ENCODE results near the gene TARS3.
A peak's percentile ranks its signal among the peaks of the same experiment; 100 is the strongest.

Gene TARS3

GRCh38 chr15:101651554-101652097 lies 72.6 kb downstream of the TARS3 start:
- peak; percentile 24; the same call in 1 of the 2 replicates for TF ChIP-seq SIN3A (IDR thresholded peaks at IDR 0.05; ENCODE audit: borderline replicate concordance, insufficient read depth, low read length)
- no peak for TF ChIP-seq TAF1 (IDR thresholded peaks at IDR 0.05; ENCODE audit: borderline replicate concordance, insufficient read depth, low read length)

GRCh38 chr15:101650145-101650544 lies 74.1 kb downstream of the TARS3 start:
- no peak for TF ChIP-seq FOXP2 (optimal IDR thresholded peaks at IDR 0.05; ENCODE audit: borderline replicate concordance, extremely low read depth, extremely low read length, insufficient read depth)
- no peak for TF ChIP-seq TAF1 (IDR thresholded peaks at IDR 0.05; ENCODE audit: borderline replicate concordance, insufficient read depth, low read length)
- TF ChIP-seq SIN3A (IDR thresholded peaks at IDR 0.05; ENCODE audit: borderline replicate concordance, insufficient read depth, low read length): no peak
- no peak for TF ChIP-seq POLR2AphosphoS5 (IDR thresholded peaks at IDR 0.05; ENCODE audit: low read depth, low read length)
- TF ChIP-seq REST (IDR thresholded peaks at IDR 0.05; ENCODE audit: insufficient read depth in 1 of 2, low read depth in 2 of 2, low read length in 2 of 2): no peak

GRCh38 chr15:101648356-101648755 lies 75.9 kb downstream of the TARS3 start:
- no peak for TF ChIP-seq FOXP2 (optimal IDR thresholded peaks at IDR 0.05; ENCODE audit: borderline replicate concordance, extremely low read depth, extremely low read length, insufficient read depth)
- no peak for TF ChIP-seq REST (IDR thresholded peaks at IDR 0.05; ENCODE audit: insufficient read depth in 1 of 2, low read depth in 2 of 2, low read length in 2 of 2)
- TF ChIP-seq SIN3A (IDR thresholded peaks at IDR 0.05; ENCODE audit: borderline replicate concordance, insufficient read depth, low read length): no peak
- TF ChIP-seq POLR2AphosphoS5 (IDR thresholded peaks at IDR 0.05; ENCODE audit: low read depth, low read length): no peak
- TF ChIP-seq TAF1 (IDR thresholded peaks at IDR 0.05; ENCODE audit: borderline replicate concordance, insufficient read depth, low read length): no peak

GRCh38 chr15:101647251-101647650 lies 77.0 kb downstream of the TARS3 start:
- TF ChIP-seq REST (IDR thresholded peaks at IDR 0.05; ENCODE audit: insufficient read depth in 1 of 2, low read depth in 2 of 2, low read length in 2 of 2): no peak
- no peak for TF ChIP-seq FOXP2 (optimal IDR thresholded peaks at IDR 0.05; ENCODE audit: borderline replicate concordance, extremely low read depth, extremely low read length, insufficient read depth)
- no peak for TF ChIP-seq TAF1 (IDR thresholded peaks at IDR 0.05; ENCODE audit: borderline replicate concordance, insufficient read depth, low read length)
- no peak for TF ChIP-seq POLR2AphosphoS5 (IDR thresholded peaks at IDR 0.05; ENCODE audit: low read depth, low read length)

- TF ChIP-seq TAF1 (IDR thresholded peaks at IDR 0.05; ENCODE audit: borderline replicate concordance, insufficient read depth, low read length) (no peak), FOXP2 (optimal IDR thresholded peaks at IDR 0.05; ENCODE audit: borderline replicate concordance, extremely low read depth, extremely low read length, insufficient read depth) (no peak), REST (IDR thresholded peaks at IDR 0.05; ENCODE audit: insufficient read depth in 1 of 2, low read depth in 2 of 2, low read length in 2 of 2) (no peak), SIN3A (IDR thresholded peaks at IDR 0.05; ENCODE audit: borderline replicate concordance, insufficient read depth, low read length) (no peak)
These were observed 77.6 kb downstream of the TARS3 start for GRCh38 chr15:101646672-101647071.

All from PFSK-1 (cell line).